Caco-2 (cell line): ENCODE data around the gene CDC14B. TPM values are rescaled to one million over a fixed set of nuclear protein-coding genes. Genes with fewer than 3 reads are reported as not detected.

Experiments used
- BruUV-seq: library from RNA; stranded (reverse); fragments of 400-500 nt; replicated peaks from 2 replicates; lab custom pipeline; 2021; lab: Mats Ljungman, UMichigan
- CTCF ChIA-PET: fragments of 300-600 bp; sonication (Branson Sonifier 250); formaldehyde crosslinking; loops from one replicate; lab custom pipeline; 2022; ENCODE audit warnings: antibody characterized with exemption; lab: Charles Lee
- POLR2A ChIA-PET: fragments of 300-600 bp; sonication (Branson Sonifier 250); formaldehyde crosslinking; loops from one replicate; lab custom pipeline; 2022; ENCODE audit warnings: antibody characterized with exemption; lab: Charles Lee
- DNase-seq, 2 experiments: peaks; one replicate each; pipeline versions ENCODE4 v3.0.0 to v3.0.0-alpha.2; 2020 to 2022
- H3K27me3 ChIP-seq: replicated peaks from 2 replicates; pipeline ENCODE4 v1.6.0; 2011; ENCODE audit warnings: low read length; ENCODE audit not compliant: control insufficient read depth, insufficient read depth
- H3K36me3 ChIP-seq: 2 replicates; pipeline ENCODE4 v1.5.1; 2011; ENCODE audit warnings: low read length; ENCODE audit not compliant: control insufficient read depth, insufficient read depth
- H3K4me1 ChIP-seq: fragments of 250-450 bp; sonication (Bioruptor Pico); 2 replicates; pipeline ENCODE4 v1.5.1; 2020; ENCODE audit warnings: mild to moderate bottlenecking
- H3K4me3 ChIP-seq: 2 replicates; pipeline ENCODE4 v1.5.1; 2011; ENCODE audit warnings: low read depth, mild to moderate bottlenecking, control low read depth, low read length
- H3K9me3 ChIP-seq: fragments of 250-450 bp; sonication (Bioruptor Pico); 2 replicates; pipeline ENCODE4 v1.5.1; 2020; ENCODE audit warnings: mild to moderate bottlenecking, moderate library complexity
- H3K27ac Mint-ChIP-seq: one replicate; pipeline ENCODE4 v1.8.0; 2022; ENCODE audit warnings: mixed read lengths; ENCODE audit not compliant: unreplicated experiment
- H3K27me3 Mint-ChIP-seq: one replicate; pipeline ENCODE4 v1.8.0; 2022; ENCODE audit warnings: mixed read lengths; ENCODE audit not compliant: insufficient read depth, unreplicated experiment
- H3K36me3 Mint-ChIP-seq: one replicate; pipeline ENCODE4 v1.8.0; 2022; ENCODE audit warnings: mild to moderate bottlenecking, mixed read lengths; ENCODE audit not compliant: insufficient read depth, unreplicated experiment
- H3K4me1 Mint-ChIP-seq: one replicate; pipeline ENCODE4 v1.8.0; 2022; ENCODE audit warnings: low read depth, mixed read lengths; ENCODE audit not compliant: unreplicated experiment
- H3K4me3 Mint-ChIP-seq: one replicate; pipeline ENCODE4 v1.8.0; 2022; ENCODE audit warnings: mild to moderate bottlenecking, moderate library complexity, mixed read lengths; ENCODE audit not compliant: unreplicated experiment
- H3K9me3 Mint-ChIP-seq: one replicate; pipeline ENCODE4 v1.8.0; 2022; ENCODE audit warnings: mixed read lengths; ENCODE audit not compliant: unreplicated experiment
- CTCF ChIP-seq, 2 experiments: fragments of 200-600 bp in 1 of 2; IDR thresholded peaks; 1 replicate in 1 of 2; 2 replicates in 1 of 2; pipeline versions ENCODE4 v1.5.1 to v1.8.0; 2011 to 2022; ENCODE audit warnings: antibody characterized with exemption in 1 of 2, control low read depth in 1 of 2, inconsistent platforms in 1 of 2, low read depth in 1 of 2, low read length in 1 of 2, mild to moderate bottlenecking in 1 of 2, moderate library complexity in 1 of 2; ENCODE audit not compliant: insufficient read depth in 1 of 2, severe bottlenecking in 1 of 2, unreplicated experiment in 1 of 2
- intact Hi-C: fragments of 100-400 bp; cut with micrococcal nuclease; formaldehyde crosslinking; loops from one replicate; pipeline ENCODE4 v1.10.0; 2022; ENCODE audit not compliant: unreplicated experiment
- total RNA-seq: library from RNA; stranded (reverse); gene quantifications from 2 replicates; pipeline ENCODE4 v1.2.3, GENCODE V29; 2022

The CDC14B gene
- total RNA-seq, 1 experiment from 2014 or later, result 81.4 TPM

DNA sequence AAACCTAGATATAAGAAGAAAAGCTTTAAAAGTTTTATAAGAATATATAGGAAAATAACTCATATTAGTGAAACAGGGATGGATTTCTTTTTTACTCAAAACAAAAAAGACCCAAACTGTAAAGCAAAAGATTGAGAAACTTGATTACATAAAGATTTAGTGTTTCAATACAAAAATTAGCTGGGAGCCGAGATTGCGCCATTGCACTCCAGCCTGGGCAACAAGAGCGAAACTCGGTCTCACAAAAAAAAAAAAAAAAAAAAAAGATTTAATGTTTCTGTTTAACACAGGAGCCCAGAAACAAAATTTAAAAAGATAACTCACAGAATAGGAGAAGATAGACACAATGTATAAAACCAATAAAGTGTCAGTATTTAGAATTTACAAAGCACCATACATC is 45.2 kb downstream of the CDC14B start:
- no peak for DNase-seq
- no TSS peak for BruUV-seq
- H3K36me3 ChIP-seq, result no peaks in the 10 kb centered on the region
- H3K9me3 Mint-ChIP-seq, result no peaks in the 10 kb centered on the region
- H3K4me1 Mint-ChIP-seq, result peaks cover 37% of the 10 kb centered on the region
- ChIA-PET POLR2A (interaction anchor here (0.6 to 0.7 kb wide), 3 partner anchors 15 to 38 kb away, joined by 3 to 7 read pairs (median 3); no protein-coding TSS in a partner anchor), CTCF (interaction anchor here (0.7 kb wide), 1 partner anchor 44 kb away, joined by 6 read pairs; no protein-coding TSS in a partner anchor)
- H3K9me3 ChIP-seq, result no peaks in the 10 kb centered on the region
- H3K27ac Mint-ChIP-seq, result peak overlapping the region; percentile 20
- TF ChIP-seq CTCF (IDR thresholded peaks at IDR 0.05; ENCODE audit: insufficient read depth in 1 of 2, low read depth in 1 of 2, low read length in 1 of 2, severe bottlenecking in 1 of 2, unreplicated experiment in 1 of 2), result no peak
- peaks cover 7% of the 10 kb centered on the region for H3K36me3 Mint-ChIP-seq
- peaks cover 22% of the 10 kb centered on the region for H3K4me1 ChIP-seq
- H3K27me3 ChIP-seq, result no peaks in the 10 kb centered on the region
- H3K4me3 Mint-ChIP-seq, result peak overlapping the region; percentile 56
- 0 out of 2 replicates have a peak overlapping the region, but pooled peaks have one; percentile 8 for H3K4me3 ChIP-seq
- H3K27me3 Mint-ChIP-seq, result no peaks in the 10 kb centered on the region
- intact Hi-C loops, result no loop called here

- Mint-ChIP-seq H3K27me3 (no peaks in the 10 kb centered on the region), H3K9me3 (no peaks in the 10 kb centered on the region), H3K36me3 (peaks cover 42% of the 10 kb centered on the region), H3K27ac (peak overlapping the region; percentile 85), H3K4me3 (peak overlapping the region; percentile 74), H3K4me1 (peaks cover 33% of the 10 kb centered on the region)
- BruUV-seq, result TSS peak; percentile 80
- no peak for TF ChIP-seq CTCF (IDR thresholded peaks at IDR 0.05; ENCODE audit: insufficient read depth in 1 of 2, low read depth in 1 of 2, low read length in 1 of 2, severe bottlenecking in 1 of 2, unreplicated experiment in 1 of 2)
- Histone ChIP-seq H3K36me3 (no peaks in the 10 kb centered on the region; the same call in 1 of the 2 replicates), H3K9me3 (no peaks in the 10 kb centered on the region), H3K4me3 (peak overlapping the region; percentile 83), H3K27me3 (no peaks in the 10 kb centered on the region), H3K4me1 (peaks cover 49% of the 10 kb centered on the region)
- POLR2A ChIA-PET, result interaction anchor here (1.0 to 1.7 kb wide), 2 partner anchors 14 to 52 kb away, joined by 6 to 10 read pairs; no protein-coding TSS in a partner anchor
- intact Hi-C loops, result loop anchor here (2.0 kb wide), 1 partner anchor 78 kb away; no protein-coding TSS in a partner anchor
- CTCF ChIA-PET, result interaction anchor here (1.2 to 1.6 kb wide), 2 partner anchors 52 to 117 kb away, joined by 3 to 4 read pairs; partner anchors contain the start of gene HABP4
- no peak for DNase-seq
Measured at GRCh38 chr9:96567203-96567700, 52.4 kb downstream of the CDC14B start.

DNA sequence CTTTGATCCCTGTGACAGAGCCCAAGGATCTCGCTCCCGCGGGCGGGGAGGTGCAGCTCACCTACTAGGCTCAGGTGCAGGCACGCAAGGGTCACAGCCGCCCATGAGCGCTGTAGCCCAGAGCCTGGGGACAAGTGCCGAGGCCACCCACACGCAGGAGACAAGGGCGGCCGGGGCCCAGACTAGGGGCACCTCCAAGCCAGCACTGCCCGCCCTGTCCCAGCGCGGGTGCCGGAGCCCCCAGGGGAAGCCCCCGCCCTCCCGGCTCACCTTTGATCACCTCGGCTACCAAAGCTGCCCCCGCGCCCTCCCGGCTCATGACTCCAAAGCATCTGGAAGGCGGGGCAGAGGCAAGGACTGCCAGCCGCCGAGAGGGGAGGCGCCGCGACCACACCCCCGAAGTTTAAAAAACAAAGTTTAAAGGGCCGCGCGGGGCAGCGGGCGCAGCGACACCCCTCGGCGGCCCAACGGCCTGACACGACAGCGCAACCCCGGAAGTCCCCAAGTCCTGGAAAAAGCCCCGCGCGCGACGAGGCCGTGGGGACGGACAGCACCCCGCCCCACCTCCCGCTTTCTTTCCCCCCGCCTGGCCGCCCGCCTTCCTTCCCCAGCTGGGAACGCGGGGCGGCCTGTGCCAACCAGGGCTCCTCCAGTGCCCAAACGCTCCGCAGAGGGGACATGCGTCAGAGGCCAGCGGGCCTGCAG is 53.0 kb downstream of the CDC14B start:
- peaks cover 30% of the 10 kb centered on the region for H3K4me1 Mint-ChIP-seq
- no TSS peak for BruUV-seq

More for the DNA sequence above, 53.0 kb downstream of the CDC14B start:
- intact Hi-C loops, result loop anchor here (1.0 to 2.0 kb wide), 4 partner anchors 8 to 146 kb away; partner anchors contain the start of gene CDC14B
- Mint-ChIP-seq H3K27ac (peak overlapping the region; percentile 85), H3K27me3 (no peaks in the 10 kb centered on the region), H3K4me3 (peak overlapping the region; percentile 74), H3K9me3 (no peaks in the 10 kb centered on the region), H3K36me3 (peaks cover 45% of the 10 kb centered on the region)
- Histone ChIP-seq H3K27me3 (no peaks in the 10 kb centered on the region), H3K4me3 (peak overlapping the region; percentile 83), H3K36me3 (no peaks in the 10 kb centered on the region; the same call in 1 of the 2 replicates), H3K9me3 (no peaks in the 10 kb centered on the region), H3K4me1 (peaks cover 47% of the 10 kb centered on the region)
- ChIA-PET POLR2A (interaction anchor here (0.5 to 1.7 kb wide), 5 partner anchors 15 to 83 kb away, joined by 3 to 10 read pairs (median 6); no protein-coding TSS in a partner anchor), CTCF (interaction anchor here (0.7 to 1.6 kb wide), 4 partner anchors 45 to 239 kb away, joined by 3 to 4 read pairs (median 3); partner anchors contain the start of gene HABP4)
- peak; percentile 67 to 87 for TF ChIP-seq CTCF (IDR thresholded peaks at IDR 0.05; ENCODE audit: insufficient read depth in 1 of 2, low read depth in 1 of 2, low read length in 1 of 2, severe bottlenecking in 1 of 2, unreplicated experiment in 1 of 2)
- DNase-seq, result peak; percentile 98
